ENCODE data around the gene SHROOM2. TPM values are rescaled to one million over a fixed set of nuclear protein-coding genes. Genes with fewer than 3 reads are reported as not detected.
"Not testable (repeated sequence)": the region's sequence is repeated elsewhere in the genome, so short reads cannot be mapped to it uniquely, and the experiment has no call there.

The SHROOM2 gene
- polyA plus RNA-seq, 1 experiment = 1.1 TPM

GRCh38 chrX:9807355-9808182, 21.3 kb downstream of the SHROOM2 start:
- DNase-seq (ENCODE audit: low read depth) = no peak
- H3K27me3 ChIP-seq (ENCODE audit: control insufficient read depth, insufficient read depth, low read length) = no peaks in the 10 kb centered on the region
- ChIA-PET POLR2A (no interaction called here), CTCF (no interaction called here)
- H3K4me3 ChIP-seq (ENCODE audit: low read depth, low read length) = no peak overlapping the region
- H3K36me3 ChIP-seq (ENCODE audit: control insufficient read depth, insufficient read depth, low read length) = no peaks in the 10 kb centered on the region
- no peak for TF ChIP-seq CTCF (IDR thresholded peaks at IDR 0.05; ENCODE audit: insufficient read depth, low read depth, low read length)

GRCh38 chrX:9809876-9810275, 23.6 kb downstream of the SHROOM2 start:
- H3K4me3 ChIP-seq (ENCODE audit: low read depth, low read length); POLR2A ChIA-PET; H3K27me3 ChIP-seq (ENCODE audit: control insufficient read depth, insufficient read depth, low read length); H3K36me3 ChIP-seq (ENCODE audit: control insufficient read depth, insufficient read depth, low read length); DNase-seq (ENCODE audit: low read depth); CTCF ChIA-PET: not testable (repeated sequence)

GRCh38 chrX:9811086-9811485, 24.9 kb downstream of the SHROOM2 start:
- DNase-seq (ENCODE audit: low read depth); H3K36me3 ChIP-seq (ENCODE audit: control insufficient read depth, insufficient read depth, low read length); H3K27me3 ChIP-seq (ENCODE audit: control insufficient read depth, insufficient read depth, low read length); CTCF ChIA-PET; POLR2A ChIA-PET; H3K4me3 ChIP-seq (ENCODE audit: low read depth, low read length): not testable (repeated sequence)

GRCh38 chrX:9816084-9816700, 30.0 kb downstream of the SHROOM2 start:
- ChIA-PET POLR2A (no interaction called here), CTCF (no interaction called here)
- no peak overlapping the region for H3K4me3 ChIP-seq (ENCODE audit: low read depth, low read length)
- H3K27me3 ChIP-seq (ENCODE audit: control insufficient read depth, insufficient read depth, low read length) = no peaks in the 10 kb centered on the region
- H3K36me3 ChIP-seq (ENCODE audit: control insufficient read depth, insufficient read depth, low read length) = no peaks in the 10 kb centered on the region
- no peak for DNase-seq (ENCODE audit: low read depth)
- no peak for TF ChIP-seq CTCF (IDR thresholded peaks at IDR 0.05; ENCODE audit: insufficient read depth, low read depth, low read length)

- no peak for DNase-seq (ENCODE audit: low read depth)
- CTCF ChIA-PET = no interaction called here
Measured at GRCh38 chrX:9821572-9821971, 35.3 kb downstream of the SHROOM2 start.

More at GRCh38 chrX:9821572-9821971, 35.3 kb downstream of the SHROOM2 start:
- POLR2A ChIA-PET = no interaction called here
- no peak for TF ChIP-seq CTCF (IDR thresholded peaks at IDR 0.05; ENCODE audit: insufficient read depth, low read depth, low read length)
- Histone ChIP-seq H3K36me3 (ENCODE audit: control insufficient read depth, insufficient read depth, low read length) (no peaks in the 10 kb centered on the region), H3K4me3 (ENCODE audit: low read depth, low read length) (no peak overlapping the region), H3K27me3 (ENCODE audit: control insufficient read depth, insufficient read depth, low read length) (peaks cover 1% of the 10 kb centered on the region; the same call in 1 of the 2 replicates)
